GM18519 (cell line): ENCODE measurements around the gene IQGAP1.
"Not testable (repeated sequence)": the region's sequence is repeated elsewhere in the genome, so short reads cannot be mapped to it uniquely, and the experiment has no call there.

Source experiments
- ATAC-seq: cut with Tn5 transposase; IDR thresholded peaks from one replicate; pipeline ENCODE4 v1.9.1; 2021; ENCODE audit warnings: mild to moderate bottlenecking, moderate library complexity; ENCODE audit not compliant: unreplicated experiment, low FRiP score

IQGAP1 gene, protein sequence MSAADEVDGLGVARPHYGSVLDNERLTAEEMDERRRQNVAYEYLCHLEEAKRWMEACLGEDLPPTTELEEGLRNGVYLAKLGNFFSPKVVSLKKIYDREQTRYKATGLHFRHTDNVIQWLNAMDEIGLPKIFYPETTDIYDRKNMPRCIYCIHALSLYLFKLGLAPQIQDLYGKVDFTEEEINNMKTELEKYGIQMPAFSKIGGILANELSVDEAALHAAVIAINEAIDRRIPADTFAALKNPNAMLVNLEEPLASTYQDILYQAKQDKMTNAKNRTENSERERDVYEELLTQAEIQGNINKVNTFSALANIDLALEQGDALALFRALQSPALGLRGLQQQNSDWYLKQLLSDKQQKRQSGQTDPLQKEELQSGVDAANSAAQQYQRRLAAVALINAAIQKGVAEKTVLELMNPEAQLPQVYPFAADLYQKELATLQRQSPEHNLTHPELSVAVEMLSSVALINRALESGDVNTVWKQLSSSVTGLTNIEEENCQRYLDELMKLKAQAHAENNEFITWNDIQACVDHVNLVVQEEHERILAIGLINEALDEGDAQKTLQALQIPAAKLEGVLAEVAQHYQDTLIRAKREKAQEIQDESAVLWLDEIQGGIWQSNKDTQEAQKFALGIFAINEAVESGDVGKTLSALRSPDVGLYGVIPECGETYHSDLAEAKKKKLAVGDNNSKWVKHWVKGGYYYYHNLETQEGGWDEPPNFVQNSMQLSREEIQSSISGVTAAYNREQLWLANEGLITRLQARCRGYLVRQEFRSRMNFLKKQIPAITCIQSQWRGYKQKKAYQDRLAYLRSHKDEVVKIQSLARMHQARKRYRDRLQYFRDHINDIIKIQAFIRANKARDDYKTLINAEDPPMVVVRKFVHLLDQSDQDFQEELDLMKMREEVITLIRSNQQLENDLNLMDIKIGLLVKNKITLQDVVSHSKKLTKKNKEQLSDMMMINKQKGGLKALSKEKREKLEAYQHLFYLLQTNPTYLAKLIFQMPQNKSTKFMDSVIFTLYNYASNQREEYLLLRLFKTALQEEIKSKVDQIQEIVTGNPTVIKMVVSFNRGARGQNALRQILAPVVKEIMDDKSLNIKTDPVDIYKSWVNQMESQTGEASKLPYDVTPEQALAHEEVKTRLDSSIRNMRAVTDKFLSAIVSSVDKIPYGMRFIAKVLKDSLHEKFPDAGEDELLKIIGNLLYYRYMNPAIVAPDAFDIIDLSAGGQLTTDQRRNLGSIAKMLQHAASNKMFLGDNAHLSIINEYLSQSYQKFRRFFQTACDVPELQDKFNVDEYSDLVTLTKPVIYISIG (N-terminal part only)

DNA sequence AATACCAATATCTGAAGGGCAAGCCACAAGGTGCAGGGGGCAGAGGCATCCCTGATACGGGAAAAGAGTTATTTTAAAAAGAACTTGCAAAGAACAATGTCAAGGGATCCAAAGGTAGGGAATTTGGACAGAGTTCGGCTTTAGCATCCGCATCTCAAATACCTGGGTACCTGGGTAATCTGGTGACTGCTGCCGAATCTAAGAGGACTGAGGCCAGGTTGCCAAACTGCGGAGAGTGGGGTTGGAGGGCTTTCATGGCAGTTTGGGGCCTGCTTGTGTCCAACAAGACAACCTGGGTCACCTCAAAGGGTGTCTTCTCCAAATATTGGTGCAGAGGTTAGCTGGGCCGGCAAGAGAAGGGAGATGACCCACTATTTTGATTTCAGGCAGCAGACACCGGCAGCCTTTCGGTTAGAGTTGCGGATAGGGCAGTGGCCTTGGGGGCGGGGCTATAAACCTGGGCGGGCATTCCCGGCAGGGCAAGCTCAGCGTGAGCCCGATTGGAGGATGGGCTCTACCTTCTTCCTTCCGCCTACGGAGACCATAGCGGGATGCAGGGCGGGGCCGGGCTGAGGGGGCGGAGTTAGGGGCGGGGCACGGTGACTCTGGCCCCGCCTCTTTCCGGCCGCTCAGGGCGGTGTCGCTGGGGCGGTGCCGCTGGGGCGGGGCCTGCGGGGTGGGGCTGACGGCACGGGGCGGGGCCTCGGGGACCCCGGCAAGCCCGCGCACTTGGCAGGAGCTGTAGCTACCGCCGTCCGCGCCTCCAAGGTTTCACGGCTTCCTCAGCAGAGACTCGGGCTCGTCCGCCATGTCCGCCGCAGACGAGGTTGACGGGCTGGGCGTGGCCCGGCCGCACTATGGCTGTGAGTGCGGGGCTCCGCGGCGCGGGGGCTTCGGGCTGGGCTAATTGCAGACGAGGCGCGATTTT lies at the start of gene IQGAP1:
Gene IQGAP1, plus strand, starts transcription at position 709 of the 928 bp plus-strand sequence. Its CDS starts 100 bp downstream, at position 809.
- peak; percentile 84 for ATAC-seq

DNA sequence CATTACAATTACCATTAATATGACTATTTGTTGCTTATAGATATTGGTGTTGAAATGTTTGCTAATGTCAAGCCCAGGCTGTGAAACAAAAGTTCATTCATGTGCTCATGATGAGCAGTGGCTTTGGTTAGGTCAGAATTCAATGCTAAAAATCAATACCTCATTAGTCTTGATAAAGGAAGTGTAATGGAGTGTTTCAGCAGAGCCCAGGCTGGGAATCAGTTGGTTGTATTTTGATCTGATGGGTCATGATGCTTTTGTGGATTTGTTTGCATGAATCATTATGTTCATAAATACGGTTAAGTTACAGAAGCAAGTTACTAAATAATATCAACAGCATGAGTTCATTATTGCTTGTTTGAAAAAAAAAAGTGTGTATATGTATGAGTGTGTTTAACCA lies 49.5 kb upstream of the IQGAP1 start:
- no peak for ATAC-seq

DNA sequence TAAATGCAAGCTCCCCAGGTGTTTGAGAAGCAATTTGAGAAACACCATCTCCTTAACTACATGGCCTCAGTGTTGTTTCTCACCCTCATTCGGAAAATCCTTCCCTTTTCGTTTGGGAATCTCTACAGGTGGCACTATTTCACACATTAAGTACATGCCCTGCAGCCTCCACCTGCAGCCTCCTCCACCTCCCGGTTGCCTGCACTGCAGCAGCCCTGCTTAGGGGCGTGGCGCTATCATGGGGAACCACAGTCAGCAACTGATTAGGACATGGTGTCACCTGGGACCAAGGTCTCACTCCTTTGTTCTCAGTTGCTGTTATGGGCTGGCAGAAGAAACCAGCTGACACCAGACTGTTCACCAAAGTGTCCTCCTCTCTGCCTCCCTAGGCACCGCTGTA lies 47.7 kb upstream of the IQGAP1 start:
- ATAC-seq = no peak

DNA sequence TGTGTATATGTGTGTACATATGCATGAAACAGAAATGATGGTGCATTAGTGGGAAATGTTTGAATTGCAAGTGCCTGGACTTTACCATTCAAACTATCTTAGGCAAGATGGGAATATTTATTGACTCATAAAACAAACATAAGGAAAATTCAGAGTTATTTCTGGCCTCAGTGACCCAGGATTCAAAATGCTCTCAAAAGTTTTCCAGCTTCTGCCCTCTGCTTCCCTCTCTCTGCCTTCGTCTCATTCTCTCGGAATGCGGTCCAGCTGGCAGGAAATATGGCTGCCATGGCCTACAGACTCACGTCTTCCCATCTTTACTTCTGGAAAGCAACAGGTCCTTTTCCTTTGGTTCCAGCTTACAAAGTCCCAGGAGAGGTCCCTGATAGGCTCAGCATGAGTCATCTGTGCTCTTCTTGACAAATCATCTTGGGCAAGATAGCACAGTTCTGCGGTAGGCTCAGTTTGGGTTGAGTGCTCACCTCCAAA lies 44.7 kb upstream of the IQGAP1 start:
- ATAC-seq = no peak

DNA sequence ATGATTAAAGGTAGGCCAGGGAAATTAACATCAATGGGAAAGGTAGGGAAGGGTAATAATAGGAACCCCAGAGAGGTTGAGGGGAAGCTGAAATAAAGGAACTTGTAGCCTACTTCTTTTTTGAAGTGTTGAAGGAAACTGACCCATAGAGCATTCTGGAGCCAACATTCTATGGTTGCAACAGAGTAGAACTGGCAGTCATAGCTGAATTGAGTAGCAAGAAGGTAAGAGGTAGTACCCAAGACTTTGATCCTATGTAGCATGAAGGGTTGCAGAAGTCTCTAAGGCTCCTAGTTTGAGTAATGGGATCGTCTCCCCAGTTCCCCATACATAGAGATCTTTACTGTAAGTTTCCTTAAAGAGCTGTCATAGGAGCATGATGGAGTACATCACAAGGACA lies 43.4 kb upstream of the IQGAP1 start:
- no peak for ATAC-seq

DNA sequence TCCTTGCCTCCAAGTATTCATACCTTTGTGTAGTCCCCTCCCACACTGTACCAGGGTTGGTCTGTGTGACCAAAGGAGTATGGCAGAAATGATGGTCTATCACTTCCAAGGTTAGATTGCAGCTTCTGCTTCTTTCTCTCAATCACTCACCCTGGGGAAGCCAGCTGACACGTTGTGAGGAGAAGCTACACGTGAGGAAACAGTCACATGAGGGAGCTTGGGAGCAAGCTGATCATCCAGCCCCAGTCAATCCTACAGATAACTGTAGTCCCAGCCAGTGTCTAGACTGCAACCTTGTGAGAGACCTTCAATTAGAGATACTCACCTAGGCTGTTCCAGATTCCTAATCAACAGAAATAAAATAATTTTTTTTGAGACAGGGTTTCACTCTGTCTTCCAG lies 42.2 kb upstream of the IQGAP1 start:
- ATAC-seq = no peak

DNA sequence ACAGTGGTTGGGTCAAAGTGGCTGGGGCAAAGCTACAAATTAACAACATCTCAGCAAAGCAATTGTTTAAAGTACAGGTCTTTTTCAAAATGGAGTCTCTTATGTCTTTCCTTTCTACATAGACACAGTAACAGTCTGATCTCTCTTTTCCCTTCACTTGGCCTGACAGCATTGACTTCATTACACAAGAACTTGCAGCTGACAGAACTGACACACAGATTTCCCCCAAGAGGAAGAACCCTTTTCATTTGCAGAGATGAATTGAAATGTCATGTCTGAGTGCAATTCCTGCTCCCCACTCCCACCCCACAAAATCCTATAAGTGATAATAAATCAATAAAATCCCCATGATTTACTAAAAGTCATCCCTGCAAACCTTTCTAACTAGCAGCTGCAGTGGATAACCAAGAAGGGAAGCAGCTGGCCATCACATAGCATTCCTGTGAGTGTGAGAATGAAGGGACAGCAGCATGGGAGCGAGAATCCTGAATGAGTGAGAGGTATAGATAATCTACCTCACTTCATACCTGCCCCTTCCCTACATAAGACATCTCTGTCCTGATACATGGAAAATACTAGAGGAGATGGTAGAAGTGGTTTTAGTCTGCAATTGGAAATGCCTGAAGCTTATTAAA lies 40.5 kb upstream of the IQGAP1 start:
- ATAC-seq = not testable (repeated sequence)

DNA sequence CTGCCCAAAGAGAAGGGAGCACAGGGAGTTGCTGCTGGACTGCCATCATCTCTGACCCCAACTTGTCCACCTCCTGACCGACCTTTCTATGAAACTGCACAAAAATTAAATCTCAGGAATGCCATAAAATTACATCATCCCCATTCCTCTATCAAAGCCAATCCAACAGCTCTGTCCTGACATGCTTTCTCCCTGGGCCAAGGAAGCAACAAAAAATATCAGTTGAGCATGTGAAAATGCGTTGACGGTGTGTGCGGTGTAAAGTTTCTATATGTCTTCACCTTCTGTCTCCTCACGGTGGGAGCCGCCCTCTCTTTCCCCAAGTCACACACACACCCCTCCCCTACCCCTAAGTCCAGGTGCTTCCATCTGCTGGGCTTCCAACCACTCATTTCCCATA lies 39.6 kb upstream of the IQGAP1 start:
- no peak for ATAC-seq

DNA sequence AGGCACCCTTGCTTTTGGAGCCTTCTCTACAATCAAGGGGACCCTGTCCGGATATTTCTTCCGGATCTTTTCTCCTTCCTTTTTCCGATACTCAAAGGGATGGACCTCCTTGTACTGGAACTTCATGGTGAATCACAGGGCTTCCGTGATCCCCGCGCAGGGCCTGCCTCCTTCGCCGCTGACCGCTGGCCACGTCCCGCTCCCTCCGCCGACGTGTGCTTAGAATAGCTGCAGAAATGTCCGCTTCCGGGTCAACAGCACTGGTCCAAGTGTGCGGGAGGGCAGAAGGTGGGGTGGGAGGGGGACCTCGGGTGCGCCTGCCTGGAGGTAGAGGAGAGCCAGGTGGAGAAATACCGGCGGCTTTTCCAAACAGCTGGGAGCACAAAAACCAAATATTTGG lies 39.0 kb upstream of the IQGAP1 start:
- ATAC-seq = no peak

DNA sequence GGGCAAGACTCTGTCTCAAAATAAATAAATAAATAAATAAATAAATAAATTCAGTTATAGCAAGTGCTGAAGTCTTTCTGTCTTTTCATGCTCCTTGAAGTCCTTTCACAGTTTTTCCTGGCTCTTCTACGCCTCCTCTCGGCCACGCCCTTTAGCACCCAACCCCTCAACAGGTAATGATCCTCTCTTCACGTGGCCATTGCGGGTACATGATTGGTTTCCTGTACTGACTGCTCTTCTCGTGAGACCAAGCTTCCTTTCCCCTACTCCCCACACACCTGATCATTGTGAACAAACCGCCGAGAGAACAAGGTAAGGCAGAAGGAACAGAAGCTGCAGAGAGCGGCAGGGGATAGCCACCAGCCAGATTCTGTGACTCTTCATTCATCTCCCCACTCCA lies 38.2 kb upstream of the IQGAP1 start:
- ATAC-seq = no peak

DNA sequence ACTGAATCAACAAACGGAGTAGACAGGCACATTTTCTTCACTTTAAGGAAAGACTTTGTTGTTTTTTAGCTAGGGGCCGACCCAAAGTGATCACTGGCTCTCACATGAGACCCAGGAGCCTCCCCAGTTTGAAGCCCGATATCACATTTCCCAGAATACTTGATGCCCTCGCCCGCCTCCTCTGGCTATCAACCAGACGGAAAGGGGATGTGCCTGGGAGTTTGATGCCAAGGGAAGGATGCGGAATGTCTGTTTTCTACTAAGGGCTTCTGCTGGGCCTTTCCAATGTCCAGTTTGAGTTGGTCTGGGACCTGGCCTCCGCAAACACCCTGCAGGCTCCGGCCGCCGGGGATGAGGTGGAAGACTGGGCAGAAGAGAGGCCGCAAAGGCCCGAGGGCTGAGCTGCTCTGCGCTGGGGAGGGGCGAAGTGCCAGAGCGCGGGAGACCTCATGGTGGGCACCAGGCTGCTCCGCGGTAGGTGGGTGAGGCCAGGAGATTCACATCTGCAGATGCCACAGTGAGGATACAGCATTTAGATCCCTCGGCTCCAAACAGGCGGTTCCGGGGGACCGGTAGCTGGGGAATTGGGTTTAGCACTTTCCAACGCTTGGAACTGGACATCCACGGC lies 36.4 kb upstream of the IQGAP1 start:
- ATAC-seq = no peak

DNA sequence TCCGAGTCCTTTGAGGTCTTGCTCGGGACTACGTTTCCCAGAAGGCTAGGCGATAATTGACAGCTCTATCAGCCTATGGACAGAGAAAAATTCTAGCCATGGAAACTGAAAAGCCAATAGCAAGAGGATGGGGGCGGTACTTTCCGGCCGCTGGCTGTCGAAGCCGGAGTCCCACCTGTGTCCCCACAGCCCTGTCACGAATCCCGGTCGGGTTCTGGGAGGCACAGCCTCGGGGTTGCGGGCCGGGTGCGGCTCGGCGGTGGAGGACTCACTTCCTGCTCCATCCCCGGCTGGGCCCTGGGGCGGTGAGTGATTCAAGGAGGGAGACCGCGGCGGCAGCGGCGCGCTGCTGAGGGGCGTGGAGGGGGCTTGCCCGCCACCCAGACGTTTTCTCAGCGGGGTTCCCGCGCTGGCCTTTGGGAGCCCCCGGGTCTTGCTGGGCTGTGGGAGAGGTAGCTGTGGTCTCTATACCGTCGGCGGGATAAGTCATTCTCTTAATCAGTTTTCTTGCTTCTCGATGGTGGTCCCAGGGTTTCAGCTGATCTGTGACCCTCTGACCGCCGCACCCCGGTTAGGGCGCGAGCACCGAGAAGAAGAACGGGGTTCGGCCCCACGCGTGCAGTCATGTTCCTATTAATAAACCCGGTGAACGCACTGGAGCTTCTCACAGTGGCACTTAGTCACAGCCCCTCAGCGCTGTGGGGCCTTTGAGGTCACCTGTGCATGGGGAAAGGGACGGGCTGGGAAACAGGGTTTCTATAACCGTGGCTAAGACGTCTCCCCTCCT lies 35.7 kb upstream of the IQGAP1 start, which contains the start of gene ZNF774:
Gene ZNF774, plus strand, starts transcription at position 178 of the 787 bp plus-strand sequence. CDS start 2,377 bp downstream, outside the sequence.
- peak; percentile 98 for ATAC-seq

DNA sequence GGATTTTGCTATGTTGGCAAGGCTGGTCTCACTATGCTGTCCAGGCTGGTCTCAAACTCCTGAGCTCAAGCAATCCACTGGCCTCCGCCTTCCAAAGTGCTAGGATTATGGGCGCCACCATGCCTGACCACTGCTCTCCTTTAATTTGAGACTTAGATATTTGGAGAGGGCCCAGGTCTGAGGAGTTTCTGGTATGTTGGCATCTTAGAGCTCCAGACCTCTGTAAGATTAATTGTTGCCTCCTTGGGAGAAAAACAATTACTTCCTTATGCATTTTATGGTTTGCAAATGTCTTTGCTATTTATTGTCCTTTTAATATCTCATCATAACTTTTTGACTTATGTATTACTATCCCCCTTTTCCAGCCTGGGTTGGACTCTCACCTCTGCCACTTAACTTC lies 33.1 kb upstream of the IQGAP1 start:
- no peak for ATAC-seq

DNA sequence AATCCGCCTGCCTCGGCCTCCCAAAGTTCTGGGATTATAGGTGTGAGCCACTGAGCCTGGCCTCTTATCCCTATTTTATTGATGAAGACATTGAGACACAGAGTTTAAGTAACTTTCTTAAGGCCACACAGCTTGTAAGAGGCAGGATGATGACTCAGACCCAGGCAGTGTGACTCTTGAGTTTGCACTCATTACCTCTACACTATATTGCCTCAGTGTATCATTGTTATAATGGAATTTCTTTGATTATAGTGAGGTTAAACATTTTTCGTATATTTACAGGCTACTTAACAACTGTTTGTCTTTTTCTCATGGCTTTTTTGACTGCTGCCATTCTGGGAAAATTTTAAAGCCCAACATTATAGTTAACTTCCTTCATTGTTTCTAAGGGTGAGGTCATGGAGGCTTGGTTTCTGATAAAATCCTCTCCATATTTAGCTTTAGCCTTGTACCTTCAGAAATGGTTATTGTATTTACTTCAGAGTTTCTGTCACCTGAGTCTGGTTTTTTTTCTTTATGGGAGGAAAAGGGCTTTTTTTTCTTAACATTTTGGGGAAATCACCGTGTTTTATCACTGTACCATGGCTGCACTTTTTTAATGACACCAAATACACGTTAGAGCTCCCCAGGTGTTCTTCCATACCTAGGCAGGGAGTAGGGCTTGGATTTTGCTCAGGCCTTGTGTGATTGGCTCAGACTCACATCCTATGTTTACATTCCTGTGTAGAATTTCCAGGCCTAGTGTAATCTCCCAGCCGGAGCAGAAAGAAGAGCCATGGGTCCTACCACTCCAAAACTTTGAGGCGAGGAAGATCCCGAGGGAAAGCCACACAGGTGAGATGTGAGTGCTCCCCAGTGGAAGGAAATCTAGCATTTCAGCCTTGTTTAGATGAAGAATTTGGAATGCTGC lies 29.7 kb upstream of the IQGAP1 start:
- ATAC-seq = no peak

DNA sequence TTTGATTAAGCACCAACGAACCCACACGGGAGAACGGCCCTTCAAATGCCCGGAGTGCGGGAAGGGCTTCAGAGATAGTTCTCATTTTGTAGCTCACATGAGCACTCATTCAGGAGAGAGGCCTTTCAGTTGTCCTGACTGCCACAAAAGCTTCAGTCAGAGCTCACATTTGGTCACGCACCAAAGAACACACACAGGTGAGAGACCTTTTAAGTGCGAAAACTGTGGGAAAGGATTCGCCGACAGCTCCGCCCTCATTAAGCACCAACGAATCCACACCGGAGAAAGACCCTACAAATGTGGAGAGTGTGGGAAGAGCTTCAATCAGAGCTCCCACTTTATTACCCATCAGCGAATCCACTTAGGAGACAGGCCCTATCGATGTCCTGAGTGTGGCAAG lies 27.3 kb upstream of the IQGAP1 start:
- no peak for ATAC-seq

DNA sequence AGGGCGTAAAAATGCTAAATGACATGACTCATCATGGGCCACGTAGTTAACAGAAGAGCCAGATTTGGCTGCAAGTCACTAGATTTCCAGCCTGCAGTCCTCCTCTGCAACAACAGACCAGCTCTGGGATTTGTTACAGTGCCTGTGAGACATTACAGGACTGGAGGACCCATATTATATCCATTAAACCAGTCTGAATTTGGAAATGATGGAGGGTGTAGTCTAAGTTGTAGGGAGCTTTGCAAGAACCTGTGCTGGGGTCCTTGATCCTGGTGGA lies 25.2 kb upstream of the IQGAP1 start:
- ATAC-seq = no peak

DNA sequence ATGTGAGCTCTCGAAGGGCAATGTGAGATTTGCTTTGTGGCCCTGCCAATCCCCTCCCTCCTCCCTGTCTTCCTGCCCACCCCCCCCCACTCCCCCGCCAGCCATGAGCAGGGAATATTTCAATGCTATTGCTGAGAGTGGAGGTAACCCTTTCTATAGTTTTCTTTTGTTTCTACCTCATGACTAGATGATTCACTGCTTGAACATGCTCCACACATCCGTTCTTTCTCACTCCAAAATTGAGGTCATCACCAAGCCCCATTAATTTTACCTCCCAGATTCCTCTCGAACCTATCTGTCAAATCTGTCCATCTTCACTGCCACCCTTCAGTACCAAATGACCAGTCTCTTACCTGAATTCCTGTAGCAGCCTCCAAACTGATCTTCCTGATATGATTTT lies 23.8 kb upstream of the IQGAP1 start:
- ATAC-seq = no peak
